Neuron (in vitro differentiated cells): ENCODE data around the gene CDH16.
"Not testable (repeated sequence)": the region's sequence is repeated elsewhere in the genome, so short reads cannot be mapped to it uniquely, and the experiment has no call there.

Source experiments
- H2AFZ ChIP-seq: one replicate; pipeline ENCODE4 v1.6.1; 2013; ENCODE audit warnings: low read depth, mild to moderate bottlenecking, inconsistent platforms, low read length, moderate library complexity
- H3K27me3 ChIP-seq: one replicate; pipeline ENCODE4 v1.6.1; 2013; ENCODE audit warnings: low read length; ENCODE audit not compliant: insufficient read depth
- H3K36me3 ChIP-seq: one replicate; pipeline ENCODE4 v1.6.1; 2013; ENCODE audit warnings: low read length; ENCODE audit not compliant: insufficient read depth
- H3K4me1 ChIP-seq: one replicate; pipeline ENCODE4 v1.6.1; 2013; ENCODE audit warnings: low read length; ENCODE audit not compliant: insufficient read depth
- H3K4me3 ChIP-seq: 2 replicates; pipeline ENCODE4 v1.5.1; 2013; ENCODE audit warnings: mild to moderate bottlenecking, low read length, moderate library complexity
- H3K9me3 ChIP-seq: one replicate; pipeline ENCODE4 v1.6.1; 2013; ENCODE audit warnings: low read length

Gene CDH16

DNA sequence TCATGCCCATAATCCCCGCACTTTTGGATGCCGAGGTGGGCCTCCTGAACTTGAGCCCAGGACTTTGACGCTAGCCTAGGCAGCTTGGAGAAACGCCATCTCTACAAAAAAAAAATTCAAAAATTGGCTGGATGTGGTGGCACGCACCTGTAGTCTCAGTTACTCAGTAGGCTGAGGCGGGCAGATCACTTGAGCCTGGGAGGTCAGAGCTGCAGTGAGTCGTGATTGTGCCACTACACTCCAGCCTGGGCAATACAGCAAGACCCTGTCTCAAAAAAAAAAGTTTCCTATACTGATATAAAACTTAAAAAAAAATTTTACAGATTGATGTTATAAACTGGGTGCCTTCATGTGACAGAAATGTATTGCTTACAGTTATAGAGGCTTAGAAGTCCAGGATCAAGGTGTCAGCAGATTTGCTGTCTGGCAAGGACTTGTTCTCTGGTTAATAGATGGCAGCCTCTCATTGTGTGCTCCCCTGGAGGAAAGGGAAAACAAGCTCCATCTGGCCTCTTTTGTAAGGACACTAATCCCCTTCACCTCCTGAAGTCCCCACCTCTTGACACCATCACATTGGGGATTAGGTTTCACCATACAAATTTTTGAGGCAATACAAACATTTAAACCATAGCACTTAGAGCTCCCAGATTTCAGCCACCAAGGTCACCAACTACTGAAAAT is 33.9 kb upstream of the CDH16 start:
- Histone ChIP-seq H3K9me3 (no peaks in the 10 kb centered on the region), H3K4me3 (no peak overlapping the region), H3K4me1 (no peaks in the 10 kb centered on the region), H2AFZ (no peak overlapping the region), H3K36me3 (no peaks in the 10 kb centered on the region), H3K27me3 (peaks cover 4% of the 10 kb centered on the region)

DNA sequence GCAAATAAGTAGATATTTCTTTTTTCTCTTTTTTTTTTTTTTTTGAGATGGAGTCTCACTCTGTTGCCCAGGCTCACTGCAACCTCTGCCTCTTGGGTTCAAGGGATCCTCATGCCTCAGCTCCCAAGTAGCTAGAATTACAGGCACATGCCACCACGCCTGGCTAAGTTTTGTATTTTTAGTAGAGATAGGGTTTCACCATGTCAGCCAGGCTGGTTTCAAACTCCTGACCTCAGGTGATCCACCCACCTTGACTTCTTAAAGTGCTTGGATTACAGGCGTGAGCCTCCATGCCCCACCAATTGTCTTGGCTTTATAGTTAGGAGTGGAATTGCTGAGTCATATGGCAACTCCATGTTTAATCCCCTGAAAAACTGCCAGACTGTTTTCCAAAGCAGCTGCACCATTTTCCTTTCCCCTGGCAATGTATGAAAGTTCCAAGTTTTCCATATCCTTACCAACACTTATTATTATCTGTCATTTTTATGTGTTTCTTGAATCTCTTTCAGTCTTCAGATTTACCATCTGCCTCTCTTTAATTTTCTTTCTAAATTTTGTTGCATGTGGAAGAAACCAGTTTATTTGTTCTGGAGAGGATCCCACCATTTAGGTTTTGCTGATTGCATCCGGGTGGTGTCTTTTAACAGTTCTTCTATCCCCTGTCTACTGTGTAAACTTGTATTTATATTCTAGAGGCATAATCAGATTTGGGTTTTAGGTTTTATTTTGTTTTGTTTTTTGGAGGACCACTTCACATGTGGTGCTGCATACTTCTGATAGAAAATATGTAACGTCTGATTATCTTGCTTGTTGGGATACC is 32.5 kb upstream of the CDH16 start:
- H3K4me1 ChIP-seq: no peaks in the 10 kb centered on the region
- H3K27me3 ChIP-seq: peaks cover 4% of the 10 kb centered on the region
- H2AFZ ChIP-seq: no peak overlapping the region
- H3K9me3 ChIP-seq: no peaks in the 10 kb centered on the region
- H3K4me3 ChIP-seq: no peak overlapping the region
- no peaks in the 10 kb centered on the region for H3K36me3 ChIP-seq

DNA sequence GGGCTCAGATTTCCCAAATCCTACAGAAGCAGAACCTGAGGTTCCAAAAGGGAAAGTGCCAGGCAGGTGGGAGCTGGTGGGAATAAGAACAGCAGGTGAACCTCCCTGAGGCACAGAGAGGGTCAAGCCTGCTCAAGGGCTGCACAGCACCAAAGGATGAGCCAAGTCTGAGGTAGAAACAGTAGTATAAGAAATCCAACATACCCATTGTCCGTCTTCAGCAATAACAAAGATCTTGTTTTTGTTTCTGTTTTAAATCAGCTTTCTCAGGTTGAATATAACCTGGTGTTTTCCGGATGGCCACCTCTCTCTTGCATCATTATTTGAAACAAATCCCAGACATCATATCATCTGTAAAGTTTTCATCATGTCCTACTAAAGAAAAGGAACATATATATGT is 31.8 kb upstream of the CDH16 start:
- peaks cover 4% of the 10 kb centered on the region for H3K27me3 ChIP-seq

DNA sequence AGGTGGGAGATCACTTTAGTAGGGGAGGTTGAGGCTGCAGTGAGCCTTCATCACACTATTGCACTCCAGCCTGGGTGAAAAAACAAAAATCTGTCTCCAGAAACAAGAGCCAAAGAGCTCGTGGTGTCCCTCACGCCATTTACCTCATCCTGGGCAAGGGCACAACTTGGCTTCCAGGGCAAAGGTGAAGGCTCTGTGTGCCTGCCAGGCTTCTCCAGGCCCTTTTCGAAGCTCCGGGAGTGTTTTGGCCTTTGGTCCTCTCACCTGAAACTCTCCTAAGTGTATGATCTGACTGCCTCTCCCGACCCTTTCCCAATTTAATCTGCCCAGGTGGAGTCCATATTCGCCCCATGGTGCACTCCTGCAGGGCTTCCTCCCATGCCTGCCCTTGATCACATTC is 30.8 kb upstream of the CDH16 start:
- H3K4me1 ChIP-seq: no peaks in the 10 kb centered on the region
- peaks cover 4% of the 10 kb centered on the region for H3K27me3 ChIP-seq

More for the DNA sequence above, 31.8 kb upstream of the CDH16 start:
- H2AFZ ChIP-seq: no peak overlapping the region
- H3K4me3 ChIP-seq: no peak overlapping the region
- H3K36me3 ChIP-seq: no peaks in the 10 kb centered on the region
- H3K9me3 ChIP-seq: no peaks in the 10 kb centered on the region
- no peaks in the 10 kb centered on the region for H3K4me1 ChIP-seq

DNA sequence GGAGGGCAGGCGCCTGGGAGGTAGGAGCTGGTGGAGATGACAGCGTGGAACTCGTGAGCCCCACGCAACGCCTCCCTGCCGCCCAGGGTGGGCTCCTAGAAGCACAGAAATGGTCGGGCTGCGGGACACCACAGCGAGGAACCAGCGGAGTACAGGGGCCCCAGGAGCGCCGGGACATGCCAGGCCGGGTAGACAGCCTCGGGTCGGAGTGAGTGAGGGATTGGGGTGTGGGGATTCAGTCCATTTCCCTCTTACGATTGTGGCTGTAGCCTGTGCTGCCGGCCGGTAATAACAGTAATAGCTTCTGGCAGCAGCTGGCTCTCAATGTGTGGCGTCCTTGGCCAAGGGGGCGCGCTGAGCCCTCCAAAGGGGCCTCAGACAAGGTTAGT is 30.1 kb upstream of the CDH16 start:
- no peaks in the 10 kb centered on the region for H3K9me3 ChIP-seq
- H3K4me3 ChIP-seq: no peak overlapping the region
- no peak overlapping the region for H2AFZ ChIP-seq
- no peaks in the 10 kb centered on the region for H3K4me1 ChIP-seq
- peaks cover 4% of the 10 kb centered on the region for H3K27me3 ChIP-seq
- peaks cover 2% of the 10 kb centered on the region for H3K36me3 ChIP-seq

More for the DNA sequence above, 30.8 kb upstream of the CDH16 start:
- H3K36me3 ChIP-seq: no peaks in the 10 kb centered on the region
- H3K4me3 ChIP-seq: no peak overlapping the region
- no peaks in the 10 kb centered on the region for H3K9me3 ChIP-seq
- no peak overlapping the region for H2AFZ ChIP-seq

DNA sequence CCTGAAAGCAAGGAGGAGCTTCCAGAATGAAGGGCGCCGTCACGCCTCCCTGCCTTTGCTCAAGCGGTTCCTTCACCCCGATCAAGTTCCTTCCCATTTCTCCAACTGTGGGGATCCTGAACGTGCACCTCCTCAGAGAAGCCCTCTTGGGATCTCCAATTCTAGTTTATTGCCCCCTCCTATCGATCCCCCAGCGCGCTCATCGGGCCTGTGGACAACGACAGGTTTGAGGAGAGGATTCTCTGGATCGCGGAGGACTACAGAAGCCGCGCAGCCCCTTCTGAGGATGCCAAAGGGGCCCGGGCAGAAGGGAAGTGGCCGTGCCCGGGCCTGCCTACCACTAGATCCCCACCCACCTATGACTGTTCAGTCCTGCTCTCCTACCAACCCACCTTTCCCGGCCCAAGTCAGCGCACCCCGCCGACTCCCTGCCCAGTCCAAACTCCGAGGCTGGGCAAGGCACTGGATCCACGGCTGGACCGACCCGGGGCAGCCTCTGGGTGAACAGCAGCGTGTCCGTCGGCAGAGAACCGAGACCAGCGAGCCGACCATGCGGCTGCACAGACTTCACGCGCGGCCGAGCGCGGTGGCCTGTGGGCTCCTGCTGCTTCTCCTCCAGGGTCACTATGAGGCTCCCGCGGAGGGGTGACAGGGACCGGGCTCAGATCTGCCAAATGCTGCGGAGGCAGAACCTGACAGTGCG is 29.6 kb upstream of the CDH16 start:
- H3K27me3 ChIP-seq: peaks cover under 1% of the 10 kb centered on the region
- no peak overlapping the region for H3K4me3 ChIP-seq
- H2AFZ ChIP-seq: no peak overlapping the region
- H3K9me3 ChIP-seq: no peaks in the 10 kb centered on the region
- H3K4me1 ChIP-seq: no peaks in the 10 kb centered on the region
- H3K36me3 ChIP-seq: peaks cover 7% of the 10 kb centered on the region

DNA sequence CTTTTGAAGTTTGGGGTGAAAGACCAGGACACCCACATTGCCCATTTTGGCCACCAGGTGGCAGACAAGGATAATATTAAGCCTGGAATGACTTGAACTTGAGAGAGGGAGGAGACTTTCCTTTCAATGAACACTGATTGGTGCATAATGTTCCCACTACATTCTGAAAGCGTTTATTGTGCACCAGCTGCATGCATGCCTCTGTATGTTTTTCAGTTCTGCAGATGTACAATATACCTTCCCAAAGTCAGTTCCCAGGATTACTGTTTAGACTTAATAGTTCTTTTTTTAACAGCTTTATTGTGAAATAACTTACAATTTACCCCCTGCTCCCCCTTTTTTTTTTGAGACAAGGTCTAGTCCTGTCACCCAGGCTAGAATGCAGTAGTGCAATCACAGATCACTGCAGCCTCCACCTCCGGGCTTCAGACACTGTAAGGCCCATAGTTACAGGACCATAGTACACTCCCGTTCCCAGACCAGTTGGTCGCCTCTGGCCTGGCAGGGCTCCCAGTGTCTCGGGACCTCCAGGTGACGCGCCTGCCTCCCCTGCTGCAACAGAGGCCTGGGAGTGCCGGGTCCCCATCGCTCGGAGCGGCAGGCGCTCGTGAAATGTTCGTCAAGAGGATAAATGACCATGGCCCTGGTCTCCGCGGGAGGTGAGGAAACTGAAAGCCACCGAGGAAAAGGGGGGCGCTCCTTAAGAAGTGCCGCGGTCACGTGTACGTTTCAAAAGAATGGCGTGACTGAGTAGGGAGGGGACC is 28.8 kb upstream of the CDH16 start:
- Histone ChIP-seq H2AFZ (no peak overlapping the region), H3K9me3 (no peaks in the 10 kb centered on the region), H3K27me3 (no peaks in the 10 kb centered on the region), H3K4me1 (no peaks in the 10 kb centered on the region), H3K36me3 (peaks cover 14% of the 10 kb centered on the region), H3K4me3 (no peak overlapping the region)

DNA sequence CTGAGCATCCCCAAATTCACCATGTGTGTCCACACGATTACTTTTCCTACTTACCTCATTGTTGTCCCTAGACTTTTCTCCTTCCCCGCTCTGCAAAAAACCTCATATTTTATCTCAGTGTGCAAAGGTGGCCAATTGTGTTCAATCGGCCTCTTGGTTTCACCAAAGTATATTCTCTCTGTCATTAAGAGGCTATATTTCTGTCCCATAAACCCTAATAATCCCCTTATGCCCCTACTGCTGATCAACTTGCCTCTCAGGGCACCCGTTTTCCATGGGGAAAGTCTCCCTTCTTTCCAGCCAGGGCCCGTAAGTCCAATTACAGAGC is 28.3 kb upstream of the CDH16 start:
- H3K9me3 ChIP-seq: no peaks in the 10 kb centered on the region
- no peak overlapping the region for H2AFZ ChIP-seq
- H3K36me3 ChIP-seq: peaks cover 20% of the 10 kb centered on the region
- H3K4me3 ChIP-seq: no peak overlapping the region
- H3K27me3 ChIP-seq: no peaks in the 10 kb centered on the region
- H3K4me1 ChIP-seq: no peaks in the 10 kb centered on the region

DNA sequence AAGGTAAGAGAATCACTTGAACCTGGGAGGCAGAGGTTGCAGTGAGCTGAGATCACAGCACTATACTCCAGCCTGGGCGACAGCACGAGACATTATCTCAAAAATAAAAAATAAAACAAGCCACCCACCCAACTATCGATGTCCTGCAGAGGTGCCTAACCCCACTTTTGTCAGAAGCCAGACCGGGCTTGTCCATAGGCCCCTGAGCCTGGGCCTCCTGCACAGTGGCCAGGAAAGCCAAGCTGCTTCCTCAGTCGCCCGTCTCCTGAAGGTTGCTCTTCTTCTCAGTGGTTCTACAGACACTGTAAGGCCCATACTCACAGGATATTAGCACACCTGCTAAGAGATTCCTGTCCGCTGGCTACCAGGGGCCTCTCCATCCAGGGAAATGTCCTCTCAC is 27.9 kb upstream of the CDH16 start:
- H3K36me3 ChIP-seq: peaks cover 24% of the 10 kb centered on the region
- no peaks in the 10 kb centered on the region for H3K4me1 ChIP-seq
- H3K4me3 ChIP-seq: no peak overlapping the region
- H2AFZ ChIP-seq: no peak overlapping the region
- H3K27me3 ChIP-seq: no peaks in the 10 kb centered on the region
- H3K9me3 ChIP-seq: no peaks in the 10 kb centered on the region

DNA sequence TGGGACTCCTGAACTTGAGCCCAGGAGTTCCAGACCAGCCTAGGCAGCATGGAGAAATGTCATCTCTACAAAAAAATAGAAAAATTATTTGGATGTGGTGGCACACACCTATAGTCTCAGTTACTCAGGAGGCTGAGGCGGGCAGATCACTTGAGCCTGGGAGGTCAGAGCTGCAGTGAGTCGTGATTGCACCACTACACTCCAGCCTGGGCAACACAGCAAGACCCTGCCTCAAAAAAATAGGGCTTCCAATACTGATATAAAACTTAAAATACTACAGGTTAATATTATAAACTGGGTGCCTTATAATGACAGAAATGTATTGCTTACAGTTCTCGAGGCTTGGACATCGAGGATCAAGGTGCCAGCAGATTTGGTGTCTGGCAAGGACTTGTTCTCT is 27.3 kb upstream of the CDH16 start:
- H3K36me3 ChIP-seq: peaks cover 30% of the 10 kb centered on the region
- H3K4me3 ChIP-seq: no peak overlapping the region
- no peak overlapping the region for H2AFZ ChIP-seq
- H3K27me3 ChIP-seq: no peaks in the 10 kb centered on the region
- H3K9me3 ChIP-seq: no peaks in the 10 kb centered on the region
- H3K4me1 ChIP-seq: no peaks in the 10 kb centered on the region

DNA sequence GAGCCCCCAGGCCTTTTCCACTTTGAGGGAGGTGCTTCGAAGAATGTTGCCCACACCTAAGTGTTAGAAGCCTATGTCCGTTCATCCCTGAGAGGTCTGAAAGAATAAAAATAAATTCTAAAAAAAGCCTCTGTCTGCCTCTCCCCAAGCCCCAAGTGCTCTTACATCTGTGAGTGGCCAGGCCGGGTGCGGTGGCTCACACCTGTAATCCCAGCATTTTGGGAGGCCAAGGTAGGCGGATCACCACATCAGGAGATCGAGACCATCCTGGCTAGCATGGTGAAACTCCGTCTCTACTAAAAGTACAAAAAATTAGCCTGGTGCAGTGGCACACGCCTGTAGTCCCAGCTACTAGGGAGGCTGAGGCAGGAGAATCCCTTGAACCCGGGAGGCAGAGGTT is 26.3 kb upstream of the CDH16 start:
- not testable (repeated sequence) for H3K27me3 ChIP-seq

DNA sequence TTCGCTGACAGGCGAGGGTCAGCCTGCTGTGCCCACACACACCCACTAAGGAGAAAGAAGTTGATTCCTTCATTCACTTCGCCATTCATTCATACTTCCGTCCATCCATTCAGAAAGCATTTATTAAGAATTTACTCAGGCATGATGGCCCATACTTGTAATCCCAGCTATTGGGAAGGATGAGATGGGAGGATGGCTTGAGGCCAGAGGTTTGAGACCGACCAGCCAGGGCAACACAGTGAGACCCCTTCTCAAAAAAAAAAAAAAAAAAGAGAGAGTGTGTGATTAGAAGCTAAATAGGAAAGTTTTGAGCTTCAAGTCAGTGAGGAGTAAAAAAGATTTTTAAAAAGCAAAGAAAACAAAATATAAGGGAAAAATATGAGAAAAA is 25.4 kb upstream of the CDH16 start:
- H3K27me3 ChIP-seq: no peaks in the 10 kb centered on the region
- H2AFZ ChIP-seq: no peak overlapping the region
- H3K4me3 ChIP-seq: no peak overlapping the region
- H3K9me3 ChIP-seq: no peaks in the 10 kb centered on the region
- no peaks in the 10 kb centered on the region for H3K4me1 ChIP-seq
- H3K36me3 ChIP-seq: peaks cover 47% of the 10 kb centered on the region

More for the DNA sequence above, 26.3 kb upstream of the CDH16 start:
- H3K9me3 ChIP-seq, H2AFZ ChIP-seq, H3K4me1 ChIP-seq, H3K4me3 ChIP-seq: not testable (repeated sequence)
- peaks cover 39% of the 10 kb centered on the region for H3K36me3 ChIP-seq
